Uterus (tissue), 4 donors: Measurements from ENCODE around the gene ADGRF4. TPM values are rescaled to one million over a fixed set of nuclear protein-coding genes. Genes with fewer than 3 reads are reported as not detected.

Source experiments
- DNase-seq, 2 donors: peaks; one replicate each; pipeline ENCODE4 v3.0.0-alpha.2; 2019 to 2020
- H3K27ac ChIP-seq, 2 donors: fragments of 200-600 bp; sonication (generic); 1 replicate in 1 of 2; 2 replicates in 1 of 2; pipeline ENCODE4 v1.5.1; 2016 to 2018
- H3K27me3 ChIP-seq, 2 donors: fragments of 200-600 bp; sonication (generic); one replicate each; pipeline ENCODE4 v1.5.1; 2018 to 2019; ENCODE audit warnings: control low read depth in 1 of 2
- H3K36me3 ChIP-seq, 2 donors: fragments of 200-600 bp; sonication (generic); one replicate each; pipeline ENCODE4 v1.5.1; 2019; ENCODE audit warnings: control low read depth in 1 of 2
- H3K4me1 ChIP-seq, 2 donors: fragments of 200-600 bp; sonication (generic); one replicate each; pipeline ENCODE4 v1.5.1; 2018 to 2019; ENCODE audit warnings: control low read depth in 1 of 2
- H3K4me3 ChIP-seq, 2 donors: fragments of 200-600 bp; sonication (generic); 1 replicate in 1 of 2; 2 replicates in 1 of 2; pipeline ENCODE4 v1.5.1; 2018 to 2019; ENCODE audit warnings: mild to moderate bottlenecking in 1 of 2
- H3K9me3 ChIP-seq, 2 donors: fragments of 200-600 bp; sonication (generic); one replicate each; pipeline ENCODE4 v1.5.1; 2019; ENCODE audit warnings: control low read depth in 1 of 2
- CTCF ChIP-seq, 4 experiments: fragments of 200-600 bp in 2 of 4; fragments of 450-650 bp in 2 of 4; sonication (generic) in 2 of 4; IDR thresholded peaks; one replicate each; pipeline ENCODE4 v1.5.1; 2016 to 2019; ENCODE audit warnings: antibody characterized with exemption in 4 of 4, mild to moderate bottlenecking in 2 of 4, moderate library complexity in 1 of 4
- POLR2A ChIP-seq, 2 donors: fragments of 450-650 bp; IDR thresholded peaks; one replicate each; pipeline ENCODE4 v1.6.1; 2016; ENCODE audit warnings: antibody characterized with exemption in 2 of 2, mild to moderate bottlenecking in 1 of 2, moderate library complexity in 1 of 2
- intact Hi-C: fragments of 100-400 bp; cut with DNase I; formaldehyde crosslinking; loops from one replicate; pipeline ENCODE4 v1.15.1; 2023; ENCODE audit warnings: low total_unique reads
- total RNA-seq, 4 donors: library from RNA; depleted of rRNA in 3 of 4; stranded (reverse); fragments of >200 nt in 3 of 4; gene quantifications; one replicate each; pipeline versions ENCODE4 v1.1.0 to v1.2.4, GENCODE V29; 2014 to 2023
- donor health status: DM: yes; HTN: yes; CAD: no.

Gene ADGRF4
- total RNA-seq, 4 donors from 2014 or later, result 0.24 TPM; not detected in 3

GRCh38 chr6:47654255-47654654, 44.1 kb upstream of the ADGRF4 start:
- intact Hi-C loops, result no loop called here
- no peaks in the 10 kb centered on the region for H3K36me3 ChIP-seq
- no peak for TF ChIP-seq CTCF (IDR thresholded peaks at IDR 0.05)
- no peak for TF ChIP-seq POLR2A (IDR thresholded peaks at IDR 0.05)
- H3K9me3 ChIP-seq, result no peaks in the 10 kb centered on the region
- H3K4me1 ChIP-seq, result no peaks in the 10 kb centered on the region
- DNase-seq, result no peak
- no peak overlapping the region for H3K4me3 ChIP-seq
- H3K27ac ChIP-seq, result no peak overlapping the region
- H3K27me3 ChIP-seq, result no peaks in the 10 kb centered on the region

- H3K9me3 ChIP-seq, result no peaks in the 10 kb centered on the region
- H3K27me3 ChIP-seq, result no peaks in the 10 kb centered on the region
- H3K4me3 ChIP-seq, result no peak overlapping the region
- TF ChIP-seq POLR2A (IDR thresholded peaks at IDR 0.05), result no peak
- H3K27ac ChIP-seq, result no peak overlapping the region
- H3K4me1 ChIP-seq, result no peaks in the 10 kb centered on the region
- intact Hi-C loops, result no loop called here
- no peaks in the 10 kb centered on the region for H3K36me3 ChIP-seq
- no peak for DNase-seq
These were observed 42.4 kb upstream of the ADGRF4 start for GRCh38 chr6:47655719-47656595.

GRCh38 chr6:47661960-47662359, 36.4 kb upstream of the ADGRF4 start:
- no peaks in the 10 kb centered on the region for H3K27me3 ChIP-seq

GRCh38 chr6:47663462-47664216, 34.7 kb upstream of the ADGRF4 start:
- intact Hi-C loops, result no loop called here
- DNase-seq, result no peak
- no peaks in the 10 kb centered on the region for H3K9me3 ChIP-seq
- no peak for TF ChIP-seq CTCF (IDR thresholded peaks at IDR 0.05)
- TF ChIP-seq POLR2A (IDR thresholded peaks at IDR 0.05), result no peak
- no peaks in the 10 kb centered on the region for H3K36me3 ChIP-seq
- no peaks in the 10 kb centered on the region for H3K4me1 ChIP-seq
- no peak overlapping the region for H3K4me3 ChIP-seq
- no peak overlapping the region for H3K27ac ChIP-seq
- H3K27me3 ChIP-seq, result no peaks in the 10 kb centered on the region

More at GRCh38 chr6:47661960-47662359, 36.4 kb upstream of the ADGRF4 start:
- DNase-seq, result no peak
- Histone ChIP-seq H3K27ac (no peak overlapping the region), H3K36me3 (no peaks in the 10 kb centered on the region), H3K9me3 (no peaks in the 10 kb centered on the region), H3K4me1 (no peaks in the 10 kb centered on the region), H3K4me3 (no peak overlapping the region)
- intact Hi-C loops, result no loop called here
- TF ChIP-seq POLR2A (IDR thresholded peaks at IDR 0.05) (no peak), CTCF (IDR thresholded peaks at IDR 0.05) (no peak)

- intact Hi-C loops, result no loop called here
- H3K4me1 ChIP-seq, result no peaks in the 10 kb centered on the region
- H3K27me3 ChIP-seq, result no peaks in the 10 kb centered on the region
- H3K27ac ChIP-seq, result no peak overlapping the region
- H3K9me3 ChIP-seq, result no peaks in the 10 kb centered on the region
- DNase-seq, result no peak
- no peak for TF ChIP-seq CTCF (IDR thresholded peaks at IDR 0.05)
- TF ChIP-seq POLR2A (IDR thresholded peaks at IDR 0.05), result no peak
- H3K4me3 ChIP-seq, result no peak overlapping the region
- H3K36me3 ChIP-seq, result no peaks in the 10 kb centered on the region
These were observed 33.3 kb upstream of the ADGRF4 start for GRCh38 chr6:47665112-47665511.
